ENCODE results near the gene GCN1.
A peak's percentile ranks its signal among the peaks of the same experiment; 100 is the strongest.

Gene GCN1

GRCh38 chr12:120110550-120111501 is 83.7 kb downstream of the GCN1 start:
- peak; percentile 59 for DNase-seq

GRCh38 chr12:120109570-120110267 is 84.8 kb downstream of the GCN1 start:
- DNase-seq, result no peak

GRCh38 chr12:120106151-120106550 is 88.4 kb downstream of the GCN1 start:
- DNase-seq, result no peak

- DNase-seq, result no peak
Measured at GRCh38 chr12:120103371-120103770, 91.1 kb downstream of the GCN1 start.

- DNase-seq, result no peak
Measured at GRCh38 chr12:120103044-120103338, 91.5 kb downstream of the GCN1 start.

GRCh38 chr12:120102189-120103043 is 92.1 kb downstream of the GCN1 start:
- no peak for DNase-seq

- no peak for DNase-seq
Measured at GRCh38 chr12:120101617-120102016, 92.9 kb downstream of the GCN1 start.

- DNase-seq, result no peak
Measured at GRCh38 chr12:120101182-120101581, 93.3 kb downstream of the GCN1 start.

- DNase-seq, result no peak
Measured at GRCh38 chr12:120100630-120101029, 93.9 kb downstream of the GCN1 start.

- DNase-seq, result no peak
Measured at GRCh38 chr12:120099738-120100137, 94.8 kb downstream of the GCN1 start.

- no peak for DNase-seq
Measured at GRCh38 chr12:120098756-120099470, 95.6 kb downstream of the GCN1 start.

- no peak for DNase-seq
Measured at GRCh38 chr12:120096671-120097202, 97.8 kb downstream of the GCN1 start.

GRCh38 chr12:120095736-120096135 is 98.8 kb downstream of the GCN1 start:
- no peak for DNase-seq

GRCh38 chr12:120095331-120095730 is 99.2 kb downstream of the GCN1 start:
- no peak for DNase-seq

- no peak for DNase-seq
Measured at GRCh38 chr12:120094485-120094884, 100.0 kb downstream of the GCN1 start.

- no peak for DNase-seq
Measured at GRCh38 chr12:120093592-120094355, 100.7 kb downstream of the GCN1 start.

- no peak for DNase-seq
Measured at GRCh38 chr12:120093336-120093591, 101.3 kb downstream of the GCN1 start.

- no peak for DNase-seq
Measured at GRCh38 chr12:120092551-120093335, 101.8 kb downstream of the GCN1 start.

- no peak for DNase-seq
Measured at GRCh38 chr12:120091371-120092090, 103.0 kb downstream of the GCN1 start.

- DNase-seq, result no peak
Measured at GRCh38 chr12:120090626-120091295, 103.8 kb downstream of the GCN1 start.

Measured in activated T-cell treated with anti-CD3 and anti-CD28 coated beads, Interleukin-2, amount 50 U/mL, for 1 hour (primary cell).